ENCODE results near the gene CCR6.

DNA sequence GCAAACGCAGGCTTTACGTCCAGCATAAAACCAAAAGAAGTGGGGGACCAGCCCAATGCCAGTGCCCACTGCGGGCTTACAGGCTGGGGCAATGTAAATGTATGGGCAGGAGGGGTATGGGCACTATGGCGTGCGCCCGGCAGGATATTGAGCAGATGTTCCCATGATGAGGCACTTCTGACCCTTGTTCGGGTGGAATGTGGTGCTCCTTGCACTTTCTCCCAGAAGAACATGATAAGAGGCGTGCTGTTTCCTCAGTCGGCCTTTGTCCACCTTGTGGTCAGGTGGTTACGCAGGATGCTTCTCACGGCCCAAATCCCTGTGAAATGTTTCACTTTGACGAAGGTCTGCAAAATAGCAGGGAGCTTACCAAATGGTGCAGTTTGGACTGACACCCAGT lies 39.7 kb downstream of the CCR6 start:
- TF ChIP-seq POLR2A (IDR thresholded peaks at IDR 0.05; ENCODE audit: extremely low read depth, insufficient read length) (no peak), CTCF (IDR thresholded peaks at IDR 0.05; ENCODE audit: low read depth, low read length) (no peak)
- TF ChIP-seq, protein P1, sequence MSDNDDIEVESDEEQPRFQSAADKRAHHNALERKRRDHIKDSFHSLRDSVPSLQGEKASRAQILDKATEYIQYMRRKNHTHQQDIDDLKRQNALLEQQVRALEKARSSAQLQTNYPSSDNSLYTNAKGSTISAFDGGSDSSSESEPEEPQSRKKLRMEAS (IDR thresholded peaks at IDR 0.05; ENCODE audit: low read depth, low read length) = no peak
